ENCODE results near the gene XPA.

DNA sequence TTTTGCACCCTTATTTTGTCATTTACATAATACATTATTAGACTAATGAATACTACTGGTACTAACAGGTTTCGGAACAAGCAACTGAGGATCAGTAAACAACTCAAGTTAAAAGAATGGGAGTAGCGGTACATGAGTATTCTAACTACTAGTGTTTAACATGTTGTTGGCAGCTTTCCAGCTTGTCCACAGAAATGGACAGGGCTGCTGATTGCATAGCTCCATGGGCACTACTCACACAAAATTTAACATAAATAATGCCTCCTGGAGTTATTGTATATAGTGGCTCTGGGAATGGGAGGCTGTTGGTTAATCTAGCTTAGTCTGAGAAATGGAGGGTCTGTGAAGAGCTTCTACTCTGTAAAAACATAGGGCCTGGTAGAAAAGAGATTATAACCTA is 56.8 kb downstream of the XPA start:
- TF ChIP-seq CTCF (conservative IDR thresholded peaks at IDR 0.05; ENCODE audit: low read length) (no peak), EZH2phosphoT487 (IDR thresholded peaks at IDR 0.05; ENCODE audit: borderline replicate concordance) (no peak)

All from Loucy (cell line).